Aortic smooth muscle cell (primary cell): ENCODE data around the gene NT5C2. TPM values are rescaled to one million over a fixed set of nuclear protein-coding genes. Genes with fewer than 3 reads are reported as not detected.

Experiments used
- total RNA-seq: library from RNA; depleted of rRNA; stranded (reverse); fragments of >200 nt; gene quantifications from 2 replicates; pipeline ENCODE4 v1.2.3, GENCODE V29; 2014

NT5C2 gene
- 82.0 and 103 TPM in 2 replicates for total RNA-seq

DNA sequence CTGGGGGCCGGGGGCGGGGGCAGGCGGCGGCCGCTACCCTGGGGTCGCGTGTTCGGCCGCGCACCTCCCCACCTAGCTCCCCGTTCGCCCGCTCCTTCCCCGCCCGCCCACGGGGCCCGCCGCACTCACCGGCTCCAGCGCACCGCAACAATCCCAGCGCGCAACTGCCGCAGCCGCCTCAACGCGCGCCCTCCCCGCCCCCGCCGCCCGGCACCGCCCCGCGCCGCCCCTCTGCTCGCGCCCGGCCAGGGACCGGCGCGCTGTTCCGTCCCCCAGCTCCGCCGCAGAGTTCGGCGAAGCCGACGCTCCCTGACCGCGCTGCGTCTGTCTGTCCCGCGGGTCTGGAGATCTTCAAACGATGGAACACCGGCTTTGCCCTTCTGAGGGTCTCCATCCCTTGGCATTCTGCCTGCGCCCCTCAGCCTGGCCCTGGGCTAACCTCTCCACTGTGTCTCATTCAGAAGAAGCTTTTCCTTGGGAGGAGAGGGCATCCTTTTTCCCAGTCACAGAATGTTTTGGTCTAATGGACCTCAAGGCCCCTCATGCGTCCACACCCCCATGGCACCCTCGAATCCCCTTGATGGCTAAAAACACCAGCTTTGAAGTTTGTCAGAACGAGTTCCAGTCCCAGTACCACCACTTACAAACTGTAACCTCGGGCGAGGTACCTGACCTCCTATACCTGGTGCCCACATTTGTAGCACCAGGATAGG lies at the start of gene NT5C2:
NT5C2 (minus strand) TSS at position 166 of the 713 bp plus-strand sequence. CDS start 18,314 bp downstream, outside the sequence.

Other genes with a start within 250 kb of the NT5C2 start
- gene RPEL1, start 52.6 kb upstream of the NT5C2 start, total RNA-seq, result 0.12 TPM in 1 of 2 replicates, not detected in the other
- gene INA, start 83.9 kb upstream of the NT5C2 start, total RNA-seq, result 0.26 and 0.44 TPM in 2 replicates
- 10.9 and 13.1 TPM in 2 replicates for gene PCGF6, start 157.9 kb upstream of the NT5C2 start, total RNA-seq
- gene TAF5, start 174.7 kb upstream of the NT5C2 start, total RNA-seq, result 2.3 and 2.6 TPM in 2 replicates
- 149 and 155 TPM in 2 replicates for gene ATP5MK, start 203.2 kb upstream of the NT5C2 start, total RNA-seq
- gene PDCD11, start 203.4 kb upstream of the NT5C2 start, total RNA-seq, result 23.6 and 31.7 TPM in 2 replicates